DMS 273 treated with DMSO at 0.1 percent for 48 hours (cell line): ENCODE measurements around the gene MSRB1.
"Not testable (repeated sequence)": the region's sequence is repeated elsewhere in the genome, so short reads cannot be mapped to it uniquely, and the experiment has no call there.

Experiments
- DNase-seq: peaks from one replicate; lab custom pipeline; 2025; lab: John Stamatoyannopoulos, UW

The MSRB1 gene

GRCh38 chr16:1960665-1961630, 17.9 kb upstream of the MSRB1 start:
- DNase-seq, result peak; percentile 95

- DNase-seq, result peak; percentile 57
Observed at GRCh38 chr16:1959269-1960039, 16.5 kb upstream of the MSRB1 start, which contains the start of gene NDUFB10. Gene NDUFB10, plus strand, starts transcription at chr16:1959538. Its CDS starts 87 bp downstream, at chr16:1959625.

GRCh38 chr16:1958715-1959268, 15.8 kb upstream of the MSRB1 start:
- no peak for DNase-seq

- not testable (repeated sequence) for DNase-seq
Observed at GRCh38 chr16:1958143-1958491, 15.1 kb upstream of the MSRB1 start.

- not testable (repeated sequence) for DNase-seq
Observed at GRCh38 chr16:1957434-1958142, 14.6 kb upstream of the MSRB1 start.

- no peak for DNase-seq
Observed at GRCh38 chr16:1953734-1954133, 10.7 kb upstream of the MSRB1 start.

- no peak for DNase-seq
Observed at GRCh38 chr16:1950559-1950958, 7.6 kb upstream of the MSRB1 start.

GRCh38 chr16:1950047-1950446, 7.0 kb upstream of the MSRB1 start:
- no peak for DNase-seq

- DNase-seq, result no peak
Observed at GRCh38 chr16:1949507-1949906, 6.5 kb upstream of the MSRB1 start.

GRCh38 chr16:1947369-1947670, 4.3 kb upstream of the MSRB1 start:
- no peak for DNase-seq

GRCh38 chr16:1946495-1947368, 3.7 kb upstream of the MSRB1 start:
- no peak for DNase-seq

- DNase-seq, result no peak
Observed at GRCh38 chr16:1945559-1946391, 2.8 kb upstream of the MSRB1 start.

GRCh38 chr16:1944612-1945199, 1.7 kb upstream of the MSRB1 start:
- no peak for DNase-seq

- DNase-seq, result no peak
Observed at GRCh38 chr16:1942047-1942809, 771 bp downstream of the MSRB1 start.

GRCh38 chr16:1941162-1942046, 1.6 kb downstream of the MSRB1 start:
- DNase-seq, result no peak

GRCh38 chr16:1940273-1941161, 2.5 kb downstream of the MSRB1 start:
- DNase-seq, result no peak

GRCh38 chr16:1939833-1940232, 3.2 kb downstream of the MSRB1 start:
- DNase-seq, result not testable (repeated sequence)
